H1 (cell line): ENCODE results near the gene CAPZB. TPM values are rescaled to one million over a fixed set of nuclear protein-coding genes. Genes with fewer than 3 reads are reported as not detected.

ENCODE experiments used
- CTCF ChIA-PET: fragments of 300-600 bp; sonication (Branson Sonifier 250); formaldehyde crosslinking; loops from one replicate; lab custom pipeline; 2021; ENCODE audit not compliant: partially characterized antibody; lab: Charles Lee
- POLR2A ChIA-PET: fragments of 300-600 bp; sonication (Branson Sonifier 250); formaldehyde crosslinking; loops from one replicate; lab custom pipeline; 2021; ENCODE audit warnings: inconsistent platforms; ENCODE audit not compliant: partially characterized antibody; lab: Charles Lee
- DNase-seq, 2 experiments: peaks; one replicate each; pipeline versions ENCODE4 v3.0.0 to v3.0.0-alpha.2; 2010 to 2022; ENCODE audit warnings: low spot score in 2 of 2, low read depth in 1 of 2, mixed read lengths in 1 of 2
- FAIRE-seq: peaks from 2 replicates; lab custom pipeline; 2011; peaks lifted over from hg19 to GRCh38; lab: Jason Lieb, UNC
- H2AFZ ChIP-seq: 2 replicates; pipeline ENCODE4 v1.8.1; 2012; ENCODE audit warnings: low read length, inconsistent platforms
- H2AK5ac ChIP-seq: 2 replicates; pipeline ENCODE4 v1.6.1; 2013; ENCODE audit warnings: low read depth, low read length
- H2BK120ac ChIP-seq: replicated peaks from 2 replicates; pipeline ENCODE3; 2013; ENCODE audit warnings: low read depth, low read length, inconsistent platforms
- H2BK12ac ChIP-seq: 2 replicates; pipeline ENCODE4 v1.6.1; 2013; ENCODE audit warnings: low read depth, low read length
- H2BK15ac ChIP-seq: 2 replicates; pipeline ENCODE4 v1.6.1; 2013; ENCODE audit warnings: low read length
- H2BK20ac ChIP-seq: 2 replicates; pipeline ENCODE4 v1.6.1; 2013; ENCODE audit warnings: low read length
- H2BK5ac ChIP-seq: 2 replicates; pipeline ENCODE4 v1.6.1; 2013; ENCODE audit warnings: low read depth, low read length
- H3K14ac ChIP-seq: 2 replicates; pipeline ENCODE4 v1.6.1; 2013; ENCODE audit warnings: inconsistent platforms; ENCODE audit not compliant: insufficient read length
- H3K18ac ChIP-seq: 2 replicates; pipeline ENCODE4 v1.6.1; 2013; ENCODE audit warnings: low read length; ENCODE audit errors: extremely low read depth
- H3K23ac ChIP-seq: 2 replicates; pipeline ENCODE4 v1.6.1; 2013; ENCODE audit warnings: inconsistent platforms; ENCODE audit not compliant: insufficient read length
- H3K23me2 ChIP-seq: 2 replicates; pipeline ENCODE4 v1.6.1; 2013; ENCODE audit warnings: low read depth, low read length
- H3K27ac ChIP-seq: 2 replicates; pipeline ENCODE4 v1.6.1; 2011; ENCODE audit warnings: low read depth, low read length, inconsistent platforms
- H3K27me3 ChIP-seq, 4 experiments: replicated peaks in 1 of 4; 1 replicate in 1 of 4; 2 replicates in 3 of 4; pipeline versions ENCODE4 v1.6.1 to v1.8.1; 2011 to 2013; ENCODE audit warnings: low read length in 3 of 4, mild to moderate bottlenecking in 3 of 4, inconsistent platforms in 2 of 4, mixed read lengths in 2 of 4, moderate library complexity in 1 of 4; ENCODE audit not compliant: control insufficient read depth in 3 of 4, insufficient read depth in 3 of 4; ENCODE audit errors: extremely low read depth in 1 of 4
- H3K36me3 ChIP-seq, 4 experiments: 2 replicates each; pipeline versions ENCODE4 v1.6.1 to v1.8.1; 2011 to 2013; ENCODE audit warnings: mild to moderate bottlenecking in 4 of 4, low read length in 3 of 4, moderate library complexity in 2 of 4, control low read depth in 1 of 4, inconsistent platforms in 1 of 4; ENCODE audit not compliant: insufficient read depth in 4 of 4, control insufficient read depth in 2 of 4
- H3K4ac ChIP-seq: replicated peaks from 2 replicates; pipeline ENCODE3; 2013; ENCODE audit warnings: low read length, low read depth, mixed read lengths, inconsistent platforms; ENCODE audit not compliant: insufficient read length
- H3K4me1 ChIP-seq, 4 experiments: replicated peaks in 1 of 4; 1 replicate in 1 of 4; 2 replicates in 3 of 4; pipeline versions ENCODE4 v1.6.1 to v1.8.1; 2011 to 2013; ENCODE audit warnings: low read length in 3 of 4, inconsistent platforms in 2 of 4, mixed read lengths in 1 of 4; ENCODE audit not compliant: insufficient read depth in 4 of 4, control insufficient read depth in 3 of 4
- H3K4me2 ChIP-seq, 2 experiments: 2 replicates each; pipeline versions ENCODE4 v1.6.1 to v1.8.1; 2011 to 2013; ENCODE audit warnings: low read depth in 2 of 2, low read length in 2 of 2, control low read depth in 1 of 2, inconsistent platforms in 1 of 2, mild to moderate bottlenecking in 1 of 2; ENCODE audit not compliant: insufficient read depth in 1 of 2
- H3K4me3 ChIP-seq, 4 experiments: fragments of 200-600, 300-600 bp in 1 of 4; sonication (generic), shearing (Covaris generic), sonication (Bioruptor Twin) in 1 of 4; 2 replicates each; pipeline versions ENCODE4 v1.5.1 to v1.8.1; 2011 to 2016; ENCODE audit warnings: low read length in 4 of 4, low read depth in 3 of 4, control low read depth in 2 of 4, inconsistent platforms in 2 of 4, mild to moderate bottlenecking in 2 of 4, mixed read lengths in 1 of 4, moderate library complexity in 1 of 4; ENCODE audit not compliant: insufficient read depth in 2 of 4; ENCODE audit errors: extremely low read depth in 1 of 4
- H3K56ac ChIP-seq: replicated peaks from 2 replicates; pipeline ENCODE3; 2013; ENCODE audit warnings: low read depth, mild to moderate bottlenecking, mixed read lengths, low read length, inconsistent platforms; ENCODE audit not compliant: insufficient read length
- H3K79me1 ChIP-seq: 2 replicates; pipeline ENCODE4 v1.6.1; 2013; ENCODE audit warnings: low read depth, low read length, control low read depth
- H3K79me2 ChIP-seq, 2 experiments: 2 replicates each; pipeline versions ENCODE4 v1.6.1 to v1.8.1; 2012 to 2013; ENCODE audit warnings: low read length in 2 of 2, mild to moderate bottlenecking in 2 of 2, inconsistent platforms in 1 of 2; ENCODE audit not compliant: insufficient read depth in 2 of 2, control insufficient read depth in 1 of 2
- H3K9ac ChIP-seq, 4 experiments: replicated peaks in 1 of 4; 1 replicate in 1 of 4; 2 replicates in 3 of 4; pipeline versions ENCODE4 v1.6.1 to v1.8.1; 2011 to 2013; ENCODE audit warnings: low read depth in 3 of 4, low read length in 3 of 4, control low read depth in 2 of 4, mild to moderate bottlenecking in 2 of 4, moderate library complexity in 2 of 4, inconsistent platforms in 1 of 4; ENCODE audit errors: extremely low read depth in 1 of 4
- H3K9me3 ChIP-seq, 2 experiments: 2 replicates each; pipeline versions ENCODE4 v1.6.1 to v1.8.1; 2012 to 2013; ENCODE audit warnings: mild to moderate bottlenecking in 2 of 2, moderate library complexity in 2 of 2, control low read depth in 1 of 2, inconsistent platforms in 1 of 2, low read depth in 1 of 2, low read length in 1 of 2, mixed read lengths in 1 of 2; ENCODE audit not compliant: insufficient read depth in 2 of 2
- H4K20me1 ChIP-seq, 2 experiments: replicated peaks in 1 of 2; 2 replicates each; pipeline versions ENCODE3 to v1.8.1; 2011 to 2013; ENCODE audit warnings: inconsistent platforms in 2 of 2, low read length in 2 of 2, mild to moderate bottlenecking in 1 of 2; ENCODE audit not compliant: insufficient read depth in 2 of 2, control insufficient read depth in 1 of 2
- H4K5ac ChIP-seq: 2 replicates; pipeline ENCODE4 v1.6.1; 2013; ENCODE audit warnings: low read length, low read depth, mixed read lengths, inconsistent platforms; ENCODE audit not compliant: insufficient read length
- H4K8ac ChIP-seq: 2 replicates; pipeline ENCODE4 v1.8.0; 2013; ENCODE audit warnings: mild to moderate bottlenecking, moderate library complexity, low read length, inconsistent platforms; ENCODE audit not compliant: insufficient read depth; ENCODE audit errors: extremely low read depth
- H4K91ac ChIP-seq: replicated peaks from 2 replicates; pipeline ENCODE3; 2013; ENCODE audit warnings: low read length, mixed read lengths, inconsistent platforms; ENCODE audit not compliant: insufficient read length
- BRCA1 ChIP-seq: IDR thresholded peaks from 2 replicates; pipeline ENCODE4 v1.6.1; 2012; ENCODE audit warnings: low read depth, low read length, improper control_type of control experiment
- CBX5 ChIP-seq: fragments of 300-800, 300-1000 bp; sonication (generic); IDR thresholded peaks from 2 replicates; pipeline ENCODE4 v1.7.1; 2016; ENCODE audit warnings: antibody characterized with exemption, low read length, low read depth
- CEBPB ChIP-seq: IDR thresholded peaks from 2 replicates; pipeline ENCODE4 v1.6.1; 2012; ENCODE audit warnings: low read depth, low read length
- CHD1 ChIP-seq: IDR thresholded peaks from 2 replicates; pipeline ENCODE4 v1.6.1; 2012; ENCODE audit warnings: low read depth, low read length, improper control_type of control experiment
- GTF2F1 ChIP-seq: IDR thresholded peaks from 2 replicates; pipeline ENCODE4 v1.6.1; 2012; ENCODE audit warnings: low read depth, low read length, improper control_type of control experiment, borderline replicate concordance
- KDM4A ChIP-seq: IDR thresholded peaks from one replicate; pipeline ENCODE4 v1.7.1; 2012; ENCODE audit warnings: low read depth, mild to moderate bottlenecking, moderate library complexity, low read length, inconsistent platforms; ENCODE audit not compliant: severe bottlenecking
- TAF1 ChIP-seq: IDR thresholded peaks from 2 replicates; pipeline ENCODE4 v1.6.1; 2011; ENCODE audit warnings: mild to moderate bottlenecking, low read depth, low read length
- TBP ChIP-seq: IDR thresholded peaks from 2 replicates; pipeline ENCODE4 v1.6.1; 2011; ENCODE audit warnings: low read depth, low read length, improper control_type of control experiment
- WGBS, 2 experiments: shearing (Covaris generic) in 1 of 2; methylation state at CpG; one replicate each; pipeline versions ENCODE4 v1.1.6 to v1.1.7; 2013 to 2015; ENCODE audit warnings: low lambda C conversion rate in 2 of 2, mixed read lengths in 2 of 2, inconsistent platforms in 1 of 2, low coverage in 1 of 2, missing lambda C conversion rate in 1 of 2; ENCODE audit not compliant: insufficient replicate concordance in 2 of 2, insufficient coverage in 1 of 2, insufficient read length in 1 of 2; ENCODE audit errors: extremely low coverage in 1 of 2, missing lambda C conversion rate in 1 of 2; 5-methylcytosine and 5-hydroxymethylcytosine counted together
- polyA plus RNA-seq, 7 experiments: library from polyadenylated mRNA; depleted of rRNA in 3 of 7; stranded (reverse) in 5 of 7; unstranded in 2 of 7; fragments of >200 nt in 5 of 7; fragments of 200-250 nt in 2 of 7; gene quantifications; 1 replicate in 5 of 7; 2 replicates in 1 of 7; 4 replicates in 1 of 7; pipeline versions ENCODE4 v1.2.1 to v1.2.3, GENCODE V29; 2011 to 2013; ENCODE audit warnings: missing spikeins in 2 of 7, mixed read lengths in 2 of 7
- total RNA-seq: library from RNA; stranded (reverse); fragmentation: NEBNext Ultra II Directional; extraction: Animal tissue kit (Norgen Biotek cat#: 25700); gene quantifications from 2 replicates; pipeline ENCODE4 v1.2.1, GENCODE V29; 2021

Gene CAPZB
- total and polyA plus RNA-seq, 2 of the 8 experiments (the other 6 are each of a cell fraction or from before 2014, with no cell fraction given): 162 to 371 TPM

GRCh38 chr1:19455353-19455752, 30.0 kb downstream of the CAPZB start:
- Histone ChIP-seq H4K91ac (no peak overlapping the region), H3K56ac (no peak overlapping the region), H2AFZ (no peak overlapping the region), H3K4me2 (no peak overlapping the region), H3K27ac (no peak overlapping the region), H3K79me2 (peaks cover 18 to 95% of the 10 kb centered on the region in 2 experiments), H2AK5ac (no peak overlapping the region), H3K9ac (no peak overlapping the region), H3K36me3 (no peaks in the 10 kb centered on the region), H3K9me3 (no peaks in the 10 kb centered on the region), H3K23me2 (no peaks in the 10 kb centered on the region), H2BK5ac (no peak overlapping the region), H3K79me1 (peaks cover 22% of the 10 kb centered on the region), H3K23ac (no peak overlapping the region), H3K4ac (no peak overlapping the region), H3K14ac (no peak overlapping the region), H3K4me1 (peaks cover 10 to 36% (median 23%) of the 10 kb centered on the region in 4 experiments), H2BK20ac (no peak overlapping the region), H2BK12ac (no peak overlapping the region), H4K5ac (no peak overlapping the region), H3K4me3 (no peak overlapping the region), H3K18ac (no peak overlapping the region), H3K27me3 (no peaks in the 10 kb centered on the region), H2BK120ac (no peak overlapping the region), H2BK15ac (no peak overlapping the region), H4K20me1 (peaks cover 30 to 51% of the 10 kb centered on the region in 2 experiments), H4K8ac (no peak overlapping the region)
- no peak for TF ChIP-seq TBP
- no peak for TF ChIP-seq BRCA1
- no peak for TF ChIP-seq TAF1
- TF ChIP-seq CBX5: no peak
- TF ChIP-seq KDM4A: no peak
- TF ChIP-seq GTF2F1: no peak
- TF ChIP-seq CEBPB: no peak
- no peak for TF ChIP-seq CHD1
- POLR2A ChIA-PET: no interaction called here
- CTCF ChIA-PET: interaction anchor here (0.9 to 1.8 kb wide), 5 partner anchors 9 to 194 kb away, joined by 3 to 5 read pairs (median 3); no protein-coding TSS in a partner anchor
- DNase-seq (no peak), FAIRE-seq (no peak)
- WGBS, 2 experiments: 90% methylated on average over 8 of the region's 8 CpGs; no CpG with 5 or more reads in 1 of the 2 experiments
